ENCODE results near the gene CCDC69.

GRCh38 chr5:151257731-151258181 is 33.9 kb upstream of the CCDC69 start:
- no peak for TF ChIP-seq CTCF (IDR thresholded peaks at IDR 0.05)
- TF ChIP-seq EZH2 (IDR thresholded peaks at IDR 0.05): no peak
- TF ChIP-seq EZH2phosphoT487 (IDR thresholded peaks at IDR 0.05): no peak

Data from neural progenitor cell (in vitro differentiated cells).